Neural cell (in vitro differentiated cells): Measurements from ENCODE around the gene PSIP1. TPM values are rescaled to one million over a fixed set of nuclear protein-coding genes. Genes with fewer than 3 reads are reported as not detected.

ENCODE experiments used
- H2AFZ ChIP-seq: fragments of 200-600, 300-800 bp; sonication (generic), shearing (Covaris generic); 2 replicates; pipeline ENCODE4 v1.6.0; 2014; ENCODE audit warnings: low read depth, mild to moderate bottlenecking, antibody characterized with exemption, low read length, moderate library complexity
- H3F3A ChIP-seq: fragments of 200-600 bp; shearing (Covaris generic); 2 replicates; pipeline ENCODE4 v1.6.1; 2016; ENCODE audit warnings: mild to moderate bottlenecking, moderate library complexity, mixed read lengths, antibody characterized with exemption, low read length; ENCODE audit not compliant: insufficient read depth, poor library complexity, severe bottlenecking
- H3K27ac ChIP-seq: fragments of 200-600, 300-800 bp; sonication (generic), shearing (Covaris generic); 2 replicates; pipeline ENCODE4 v1.5.1; 2014; ENCODE audit warnings: mild to moderate bottlenecking, low read length, moderate library complexity
- H3K27me3 ChIP-seq: fragments of 300-800, 200-600 bp; sonication (generic), shearing (Covaris generic); 2 replicates; pipeline ENCODE4 v1.6.0; 2014; ENCODE audit warnings: mild to moderate bottlenecking, low read depth, low read length, moderate library complexity; ENCODE audit not compliant: insufficient read depth
- H3K36me3 ChIP-seq: fragments of 300-800, 200-600 bp; sonication (generic), shearing (Covaris generic); 2 replicates; pipeline ENCODE4 v1.5.1; 2014; ENCODE audit warnings: mild to moderate bottlenecking, antibody characterized with exemption, low read length, moderate library complexity; ENCODE audit not compliant: insufficient read depth
- H3K4me2 ChIP-seq: fragments of 300-800, 200-600 bp; sonication (generic), shearing (Covaris generic); 2 replicates; pipeline ENCODE4 v1.6.0; 2014; ENCODE audit warnings: mild to moderate bottlenecking, low read length
- H3K4me3 ChIP-seq: fragments of 300-800, 200-600 bp; sonication (generic), shearing (Covaris generic); 2 replicates; pipeline ENCODE4 v1.5.1; 2014; ENCODE audit warnings: mild to moderate bottlenecking, low read length, moderate library complexity
- H3K79me2 ChIP-seq: fragments of 200-600 bp; shearing (Covaris generic); replicated peaks from 2 replicates; pipeline ENCODE4 v1.6.0; 2014; ENCODE audit warnings: mild to moderate bottlenecking, low read length, moderate library complexity; ENCODE audit not compliant: insufficient read depth
- H3K9ac ChIP-seq: fragments of 300-800, 200-600 bp; sonication (generic), shearing (Covaris generic); 2 replicates; pipeline ENCODE4 v1.6.1; 2016; ENCODE audit warnings: mild to moderate bottlenecking, low read length, mixed read lengths
- H3K9me2 ChIP-seq: fragments of 200-600 bp; shearing (Covaris generic); 2 replicates; pipeline ENCODE4 v1.6.1; 2016; ENCODE audit warnings: mild to moderate bottlenecking, low read length, mixed read lengths; ENCODE audit not compliant: insufficient read depth
- H3K9me3 ChIP-seq: fragments of 200-600, 300-800 bp; sonication (generic), shearing (Covaris generic); 2 replicates; pipeline ENCODE4 v1.6.1; 2016; ENCODE audit warnings: mild to moderate bottlenecking, mixed run types, low read length, moderate library complexity, mixed read lengths
- H4K20me1 ChIP-seq: fragments of 200-600 bp; shearing (Covaris generic); 2 replicates; pipeline ENCODE4 v1.6.1; 2016; ENCODE audit warnings: mild to moderate bottlenecking, mixed run types; ENCODE audit not compliant: insufficient read depth
- EP300 ChIP-seq: fragments of 450-650 bp; conservative IDR thresholded peaks from 2 replicates; pipeline ENCODE4 v1.6.1; 2014; ENCODE audit warnings: antibody characterized with exemption, mild to moderate bottlenecking, moderate library complexity; ENCODE audit not compliant: poor library complexity, severe bottlenecking
- EZH2 ChIP-seq: fragments of 200-600, 300-800 bp; shearing (Covaris generic), sonication (generic); IDR thresholded peaks from 2 replicates; pipeline ENCODE4 v1.6.1; 2014; ENCODE audit warnings: antibody characterized with exemption, low read length, borderline replicate concordance, mild to moderate bottlenecking; ENCODE audit not compliant: insufficient read depth, poor library complexity, severe bottlenecking
- MXI1 ChIP-seq: fragments of 450-650 bp; conservative IDR thresholded peaks from 2 replicates; pipeline ENCODE4 v1.6.1; 2014; ENCODE audit warnings: antibody characterized with exemption, mild to moderate bottlenecking; ENCODE audit not compliant: poor library complexity, severe bottlenecking
- POLR2AphosphoS5 ChIP-seq: IDR thresholded peaks from 2 replicates; pipeline ENCODE4 v1.6.1; 2012
- RAD21 ChIP-seq: fragments of 450-650 bp; conservative IDR thresholded peaks from 2 replicates; pipeline ENCODE4 v1.6.1; 2014; ENCODE audit warnings: antibody characterized with exemption, mild to moderate bottlenecking, moderate library complexity
- SMC3 ChIP-seq: fragments of 450-650 bp; conservative IDR thresholded peaks from 2 replicates; pipeline ENCODE4 v1.6.1; 2014; ENCODE audit warnings: antibody characterized with exemption, mild to moderate bottlenecking, moderate library complexity; ENCODE audit not compliant: poor library complexity
- TAF1 ChIP-seq: IDR thresholded peaks from 2 replicates; pipeline ENCODE4 v1.6.1; 2012; ENCODE audit warnings: low read depth
- polyA plus RNA-seq: library from polyadenylated mRNA; depleted of rRNA; stranded (reverse); fragments of >200 nt; gene quantifications from 2 replicates; pipeline ENCODE4 v1.2.3, GENCODE V29; 2014
- TF ChIP-seq, protein P1 (sequence below): fragments of 450-650 bp; IDR thresholded peaks from 2 replicates; pipeline ENCODE4 v1.5.1; 2014; ENCODE audit warnings: antibody characterized with exemption, mild to moderate bottlenecking, moderate library complexity; ENCODE audit not compliant: poor library complexity, severe bottlenecking
- TF ChIP-seq, protein P2 (sequence below): IDR thresholded peaks from 2 replicates; pipeline ENCODE4 v1.6.1; 2012; ENCODE audit warnings: borderline replicate concordance

The PSIP1 gene
- polyA plus RNA-seq, 1 donor from 2014 or later, result 339 TPM

DNA sequence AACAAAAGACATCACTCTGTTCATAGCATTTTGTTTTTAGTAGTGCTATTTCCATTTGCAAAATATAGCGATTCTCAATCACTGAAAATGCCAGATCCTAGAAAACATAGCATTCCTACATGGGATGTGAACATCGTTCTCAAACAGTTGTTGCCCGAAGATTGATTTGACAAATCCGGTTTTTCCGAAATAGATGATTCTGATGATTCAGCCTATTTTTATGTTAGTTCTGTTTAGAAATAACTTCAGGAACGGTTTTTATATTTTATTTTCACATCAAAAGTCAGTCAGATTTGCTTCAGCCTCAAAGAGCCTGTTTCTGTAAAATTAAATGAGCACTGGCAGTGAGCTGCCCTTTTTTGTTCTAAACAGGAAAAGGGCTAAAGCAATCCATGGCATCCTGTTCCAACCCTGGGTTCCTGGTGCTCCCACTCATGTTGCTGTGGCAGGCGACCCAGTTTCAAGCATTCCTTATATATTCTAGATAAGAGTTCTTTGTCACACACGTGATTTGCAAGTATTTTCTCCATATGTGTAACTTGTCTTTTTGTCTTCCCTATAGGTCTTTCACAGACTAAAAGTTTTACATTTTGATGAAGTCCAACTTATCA lies 14.2 kb upstream of the PSIP1 start:
- Histone ChIP-seq H2AFZ (no peak overlapping the region), H3K4me2 (no peak overlapping the region), H3K36me3 (no peaks in the 10 kb centered on the region), H3F3A (no peaks in the 10 kb centered on the region), H3K4me3 (no peak overlapping the region), H3K27ac (no peak overlapping the region), H3K9me3 (no peaks in the 10 kb centered on the region), H3K9me2 (no peaks in the 10 kb centered on the region), H3K79me2 (no peaks in the 10 kb centered on the region), H3K9ac (no peak overlapping the region), H4K20me1 (no peaks in the 10 kb centered on the region), H3K27me3 (no peaks in the 10 kb centered on the region)
- TF ChIP-seq POLR2AphosphoS5 (no peak), EP300 (no peak), EZH2 (no peak), SMC3 (no peak), MXI1 (no peak), TAF1 (no peak), RAD21 (no peak)
- TF ChIP-seq, protein P1, sequence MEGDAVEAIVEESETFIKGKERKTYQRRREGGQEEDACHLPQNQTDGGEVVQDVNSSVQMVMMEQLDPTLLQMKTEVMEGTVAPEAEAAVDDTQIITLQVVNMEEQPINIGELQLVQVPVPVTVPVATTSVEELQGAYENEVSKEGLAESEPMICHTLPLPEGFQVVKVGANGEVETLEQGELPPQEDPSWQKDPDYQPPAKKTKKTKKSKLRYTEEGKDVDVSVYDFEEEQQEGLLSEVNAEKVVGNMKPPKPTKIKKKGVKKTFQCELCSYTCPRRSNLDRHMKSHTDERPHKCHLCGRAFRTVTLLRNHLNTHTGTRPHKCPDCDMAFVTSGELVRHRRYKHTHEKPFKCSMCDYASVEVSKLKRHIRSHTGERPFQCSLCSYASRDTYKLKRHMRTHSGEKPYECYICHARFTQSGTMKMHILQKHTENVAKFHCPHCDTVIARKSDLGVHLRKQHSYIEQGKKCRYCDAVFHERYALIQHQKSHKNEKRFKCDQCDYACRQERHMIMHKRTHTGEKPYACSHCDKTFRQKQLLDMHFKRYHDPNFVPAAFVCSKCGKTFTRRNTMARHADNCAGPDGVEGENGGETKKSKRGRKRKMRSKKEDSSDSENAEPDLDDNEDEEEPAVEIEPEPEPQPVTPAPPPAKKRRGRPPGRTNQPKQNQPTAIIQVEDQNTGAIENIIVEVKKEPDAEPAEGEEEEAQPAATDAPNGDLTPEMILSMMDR, result no peak
- TF ChIP-seq, protein P2, sequence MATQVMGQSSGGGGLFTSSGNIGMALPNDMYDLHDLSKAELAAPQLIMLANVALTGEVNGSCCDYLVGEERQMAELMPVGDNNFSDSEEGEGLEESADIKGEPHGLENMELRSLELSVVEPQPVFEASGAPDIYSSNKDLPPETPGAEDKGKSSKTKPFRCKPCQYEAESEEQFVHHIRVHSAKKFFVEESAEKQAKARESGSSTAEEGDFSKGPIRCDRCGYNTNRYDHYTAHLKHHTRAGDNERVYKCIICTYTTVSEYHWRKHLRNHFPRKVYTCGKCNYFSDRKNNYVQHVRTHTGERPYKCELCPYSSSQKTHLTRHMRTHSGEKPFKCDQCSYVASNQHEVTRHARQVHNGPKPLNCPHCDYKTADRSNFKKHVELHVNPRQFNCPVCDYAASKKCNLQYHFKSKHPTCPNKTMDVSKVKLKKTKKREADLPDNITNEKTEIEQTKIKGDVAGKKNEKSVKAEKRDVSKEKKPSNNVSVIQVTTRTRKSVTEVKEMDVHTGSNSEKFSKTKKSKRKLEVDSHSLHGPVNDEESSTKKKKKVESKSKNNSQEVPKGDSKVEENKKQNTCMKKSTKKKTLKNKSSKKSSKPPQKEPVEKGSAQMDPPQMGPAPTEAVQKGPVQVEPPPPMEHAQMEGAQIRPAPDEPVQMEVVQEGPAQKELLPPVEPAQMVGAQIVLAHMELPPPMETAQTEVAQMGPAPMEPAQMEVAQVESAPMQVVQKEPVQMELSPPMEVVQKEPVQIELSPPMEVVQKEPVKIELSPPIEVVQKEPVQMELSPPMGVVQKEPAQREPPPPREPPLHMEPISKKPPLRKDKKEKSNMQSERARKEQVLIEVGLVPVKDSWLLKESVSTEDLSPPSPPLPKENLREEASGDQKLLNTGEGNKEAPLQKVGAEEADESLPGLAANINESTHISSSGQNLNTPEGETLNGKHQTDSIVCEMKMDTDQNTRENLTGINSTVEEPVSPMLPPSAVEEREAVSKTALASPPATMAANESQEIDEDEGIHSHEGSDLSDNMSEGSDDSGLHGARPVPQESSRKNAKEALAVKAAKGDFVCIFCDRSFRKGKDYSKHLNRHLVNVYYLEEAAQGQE, result no peak

DNA sequence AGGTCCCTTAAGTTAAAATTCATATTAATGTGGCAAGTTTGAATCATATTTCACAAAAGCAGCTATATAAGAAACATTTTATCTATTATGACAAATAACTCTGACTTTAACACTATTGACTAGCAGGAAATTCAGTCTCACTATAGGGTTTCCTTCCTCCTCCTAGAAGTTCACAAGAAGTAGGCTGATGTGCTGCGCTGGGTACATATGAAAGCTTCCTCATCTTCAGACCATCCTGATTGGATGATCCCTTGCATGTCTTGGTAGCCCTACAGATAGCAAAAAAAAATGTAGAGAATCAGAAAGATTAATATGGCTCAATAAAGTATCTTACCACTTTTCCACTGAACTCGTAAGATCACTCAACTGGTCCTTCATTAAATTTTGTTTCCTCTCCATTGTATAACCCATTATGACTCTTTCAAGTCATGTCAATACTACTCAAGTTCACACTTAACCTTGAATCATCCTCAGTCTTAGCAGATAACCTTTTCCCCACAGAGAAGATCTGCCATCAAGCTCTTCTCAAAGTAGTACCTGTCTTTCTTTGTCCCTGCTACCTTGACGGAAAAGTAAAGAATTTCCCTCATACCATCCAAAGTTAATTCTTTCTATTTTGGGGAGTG lies 11.5 kb upstream of the PSIP1 start:
- Histone ChIP-seq H3K27me3 (no peaks in the 10 kb centered on the region), H4K20me1 (no peaks in the 10 kb centered on the region), H3K79me2 (no peaks in the 10 kb centered on the region), H3K9ac (no peak overlapping the region), H2AFZ (no peak overlapping the region), H3K36me3 (no peaks in the 10 kb centered on the region), H3K9me2 (no peaks in the 10 kb centered on the region), H3K4me3 (no peak overlapping the region), H3K27ac (no peak overlapping the region), H3K9me3 (no peaks in the 10 kb centered on the region), H3K4me2 (no peak overlapping the region), H3F3A (no peaks in the 10 kb centered on the region)
- no peak for TF ChIP-seq POLR2AphosphoS5
- TF ChIP-seq EP300, result no peak
- TF ChIP-seq RAD21, result no peak
- TF ChIP-seq, protein P2, result no peak
- TF ChIP-seq EZH2, result no peak
- no peak for TF ChIP-seq MXI1
- TF ChIP-seq, protein P1, result no peak
- no peak for TF ChIP-seq SMC3
